SU-DHL-6 (cell line): ENCODE data around the gene MTA3.
"Not testable (repeated sequence)": the region's sequence is repeated elsewhere in the genome, so short reads cannot be mapped to it uniquely, and the experiment has no call there.

ENCODE experiments used
- H2AFZ ChIP-seq: fragments of 200-600 bp; sonication (generic); 2 replicates; pipeline ENCODE4 v1.6.1; 2014; ENCODE audit warnings: low read depth, mild to moderate bottlenecking, moderate library complexity, mixed read lengths, antibody characterized with exemption, low read length; ENCODE audit not compliant: severe bottlenecking
- H3F3A ChIP-seq: fragments of 200-600 bp; shearing (Covaris generic); 2 replicates; pipeline ENCODE4 v1.6.0; 2016; ENCODE audit warnings: antibody characterized with exemption, mild to moderate bottlenecking; ENCODE audit not compliant: insufficient read depth
- H3K27ac ChIP-seq: fragments of 200-600 bp; sonication (generic); 2 replicates; pipeline ENCODE4 v1.5.1; 2016; ENCODE audit warnings: low read depth, mild to moderate bottlenecking, low read length, moderate library complexity, mixed read lengths
- H3K27me3 ChIP-seq: fragments of 200-600 bp; sonication (generic), shearing (Covaris generic); 2 replicates; pipeline ENCODE4 v1.6.0; 2014; ENCODE audit warnings: mild to moderate bottlenecking, low read length
- H3K36me3 ChIP-seq: fragments of 200-600 bp; sonication (generic); 2 replicates; pipeline ENCODE4 v1.6.1; 2014; ENCODE audit warnings: mild to moderate bottlenecking, low read length, mixed read lengths
- H3K4me2 ChIP-seq: fragments of 300-600, 200-600 bp; shearing (Covaris generic), sonication (generic); 2 replicates; pipeline ENCODE4 v1.6.0; 2014; ENCODE audit warnings: low read length, low read depth, mild to moderate bottlenecking; ENCODE audit not compliant: poor library complexity, severe bottlenecking
- H3K4me3 ChIP-seq: fragments of 200-600 bp; sonication (generic); 2 replicates; pipeline ENCODE4 v1.5.1; 2014; ENCODE audit warnings: antibody characterized with exemption, low read length, mild to moderate bottlenecking, mixed read lengths; ENCODE audit not compliant: insufficient read depth, poor library complexity, severe bottlenecking
- H3K79me2 ChIP-seq: fragments of 200-600 bp; sonication (generic); 2 replicates; pipeline ENCODE4 v1.6.1; 2014; ENCODE audit warnings: mild to moderate bottlenecking, low read length, moderate library complexity; ENCODE audit not compliant: insufficient read depth
- H3K9ac ChIP-seq: fragments of 200-600 bp; sonication (generic); 2 replicates; pipeline ENCODE4 v1.7.0; 2014; ENCODE audit warnings: mild to moderate bottlenecking, low read length
- H3K9me2 ChIP-seq: fragments of 200-600 bp; sonication (generic); replicated peaks from 2 replicates; pipeline ENCODE4 v1.6.1; 2014; ENCODE audit warnings: low read length; ENCODE audit not compliant: insufficient read depth
- H3K9me3 ChIP-seq: fragments of 200-600 bp; sonication (generic); 2 replicates; pipeline ENCODE4 v1.6.1; 2014; ENCODE audit warnings: low read length, mixed read lengths; ENCODE audit not compliant: insufficient read depth
- H4K20me1 ChIP-seq: fragments of 200-600 bp; sonication (generic); 2 replicates; pipeline ENCODE4 v1.6.1; 2014; ENCODE audit warnings: low read depth, mild to moderate bottlenecking, antibody characterized with exemption, low read length, moderate library complexity, mixed read lengths
- CTCF ChIP-seq: fragments of 200-600 bp; sonication (generic); IDR thresholded peaks from one replicate; pipeline ENCODE4 v1.5.1; 2017; ENCODE audit warnings: antibody characterized with exemption, mild to moderate bottlenecking, low read length, moderate library complexity; ENCODE audit not compliant: insufficient read depth, poor library complexity, severe bottlenecking
- EZH2phosphoT487 ChIP-seq: fragments of 200-600 bp; sonication (generic), shearing (Covaris generic); conservative IDR thresholded peaks from 2 replicates; pipeline ENCODE4 v1.6.1; 2018; ENCODE audit warnings: mild to moderate bottlenecking, antibody characterized with exemption, low read length, moderate library complexity, mixed read lengths

Gene MTA3

GRCh38 chr2:42558827-42559226, 9.6 kb upstream of the MTA3 start:
- no peak overlapping the region for H3K4me2 ChIP-seq
- no peak overlapping the region for H2AFZ ChIP-seq
- H3K27ac ChIP-seq = no peak overlapping the region
- H4K20me1 ChIP-seq = no peaks in the 10 kb centered on the region
- peaks cover 24% of the 10 kb centered on the region for H3F3A ChIP-seq
- TF ChIP-seq EZH2phosphoT487 = no peak
- TF ChIP-seq CTCF = no peak
- no peaks in the 10 kb centered on the region for H3K9me3 ChIP-seq
- no peaks in the 10 kb centered on the region for H3K9me2 ChIP-seq
- H3K27me3 ChIP-seq = no peaks in the 10 kb centered on the region
- H3K36me3 ChIP-seq = no peaks in the 10 kb centered on the region
- H3K9ac ChIP-seq = no peak overlapping the region
- no peak overlapping the region for H3K4me3 ChIP-seq
- no peaks in the 10 kb centered on the region for H3K79me2 ChIP-seq

- Histone ChIP-seq H3K27ac (peak overlapping the region; percentile 54; the same call in 1 of the 2 replicates), H3K4me2 (peak overlapping the region; percentile 32), H3F3A (peaks cover 34% of the 10 kb centered on the region)
- H3K9ac ChIP-seq, H3K27me3 ChIP-seq, H2AFZ ChIP-seq, H3K9me2 ChIP-seq, H3K4me3 ChIP-seq, H3K36me3 ChIP-seq, H3K9me3 ChIP-seq, H3K79me2 ChIP-seq, H4K20me1 ChIP-seq: not testable (repeated sequence)
Observed at GRCh38 chr2:42560133-42560532, 8.3 kb upstream of the MTA3 start.

- Histone ChIP-seq H3K4me2 (peak overlapping the region; percentile 6), H4K20me1 (no peaks in the 10 kb centered on the region), H2AFZ (no peak overlapping the region), H3K9ac (no peak overlapping the region), H3K4me3 (no peak overlapping the region), H3K36me3 (no peaks in the 10 kb centered on the region), H3K9me3 (no peaks in the 10 kb centered on the region), H3K79me2 (no peaks in the 10 kb centered on the region), H3K27me3 (no peaks in the 10 kb centered on the region), H3K27ac (peak overlapping the region; percentile 36; the same call in 1 of the 2 replicates), H3F3A (peaks cover 37% of the 10 kb centered on the region), H3K9me2 (no peaks in the 10 kb centered on the region)
- TF ChIP-seq EZH2phosphoT487 (no peak), CTCF (no peak)
Observed at GRCh38 chr2:42560899-42561298, 7.5 kb upstream of the MTA3 start.

GRCh38 chr2:42562474-42563144, 5.8 kb upstream of the MTA3 start:
- no peaks in the 10 kb centered on the region for H4K20me1 ChIP-seq
- TF ChIP-seq EZH2phosphoT487 = no peak
- TF ChIP-seq CTCF = no peak
- no peak overlapping the region for H3K27ac ChIP-seq
- no peaks in the 10 kb centered on the region for H3K9me3 ChIP-seq
- no peaks in the 10 kb centered on the region for H3K36me3 ChIP-seq
- no peak overlapping the region for H3K9ac ChIP-seq
- no peaks in the 10 kb centered on the region for H3K9me2 ChIP-seq
- no peak overlapping the region for H3K4me3 ChIP-seq
- H3K79me2 ChIP-seq = no peaks in the 10 kb centered on the region
- H3F3A ChIP-seq = peaks cover 51% of the 10 kb centered on the region
- H3K4me2 ChIP-seq = no peak overlapping the region
- H2AFZ ChIP-seq = no peak overlapping the region
- H3K27me3 ChIP-seq = no peaks in the 10 kb centered on the region
